ENCODE data around the gene TRIM14. TPM values are rescaled to one million over a fixed set of nuclear protein-coding genes. Genes with fewer than 3 reads are reported as not detected.
"Not testable (repeated sequence)": the region's sequence is repeated elsewhere in the genome, so short reads cannot be mapped to it uniquely, and the experiment has no call there.

TRIM14 gene
- total RNA-seq, 1 experiment from 2014 or later: 11.9 TPM

GRCh38 chr9:98021306-98022040 lies 97.5 kb downstream of the TRIM14 start:
- POLR2A ChIA-PET: no interaction called here
- CTCF ChIA-PET: interaction anchor here (0.7 to 1.0 kb wide), 2 partner anchors 13 to 99 kb away, joined by 3 read pairs; partner anchors contain the start of gene TRMO
- H3K4me3 Mint-ChIP-seq: no peak overlapping the region
- H3K27ac Mint-ChIP-seq: peak overlapping the region; percentile 16
- ATAC-seq (no peak), DNase-seq (ENCODE audit: low spot score) (no peak)
- no peaks in the 10 kb centered on the region for H3K9me3 Mint-ChIP-seq
- H3K36me3 Mint-ChIP-seq: peaks cover 17% of the 10 kb centered on the region
- TF ChIP-seq CBFB (CRISPR knock-in tag; IDR thresholded peaks at IDR 0.05; ENCODE audit: low read depth) (no peak), SMAD3 (CRISPR knock-in tag; IDR thresholded peaks at IDR 0.05; ENCODE audit: borderline replicate concordance) (no peak), ZNF671 (CRISPR knock-in tag; IDR thresholded peaks at IDR 0.05) (no peak), ZNF219 (CRISPR knock-in tag; IDR thresholded peaks at IDR 0.05; ENCODE audit: borderline replicate concordance) (no peak), ESRRA (CRISPR knock-in tag; IDR thresholded peaks at IDR 0.05; ENCODE audit: borderline replicate concordance) (no peak)
- no peaks in the 10 kb centered on the region for H3K27me3 Mint-ChIP-seq (ENCODE audit: low read depth)
- H3K4me1 Mint-ChIP-seq: peaks cover 3% of the 10 kb centered on the region; the same call in 1 of the 2 replicates

GRCh38 chr9:98020476-98021145 lies 98.4 kb downstream of the TRIM14 start:
- peaks cover 24% of the 10 kb centered on the region for H3K36me3 Mint-ChIP-seq
- H3K4me3 Mint-ChIP-seq: no peak overlapping the region
- no peak for DNase-seq (ENCODE audit: low spot score)
- no peaks in the 10 kb centered on the region for H3K27me3 Mint-ChIP-seq (ENCODE audit: low read depth)
- H3K4me1 Mint-ChIP-seq: no peaks in the 10 kb centered on the region
- CTCF ChIA-PET: interaction anchor here (0.7 to 1.0 kb wide), 3 partner anchors 14 to 98 kb away, joined by 3 read pairs; partner anchors contain the start of gene TRMO
- TF ChIP-seq ZNF396 (CRISPR knock-in tag; IDR thresholded peaks at IDR 0.05; ENCODE audit: borderline replicate concordance) (no peak), NR3C1 (CRISPR knock-in tag; conservative IDR thresholded peaks at IDR 0.05; ENCODE audit: low read depth) (no peak), RORB (CRISPR knock-in tag; IDR thresholded peaks at IDR 0.05) (no peak), FOXP4 (CRISPR knock-in tag; IDR thresholded peaks at IDR 0.05) (no peak), ZNF423 (CRISPR knock-in tag; IDR thresholded peaks at IDR 0.05) (no peak), PREB (CRISPR knock-in tag; IDR thresholded peaks at IDR 0.05; ENCODE audit: borderline replicate concordance) (no peak)
- H3K9me3 Mint-ChIP-seq: no peaks in the 10 kb centered on the region
- no peak overlapping the region for H3K27ac Mint-ChIP-seq
- POLR2A ChIA-PET: no interaction called here
- no peak for ATAC-seq

DNA sequence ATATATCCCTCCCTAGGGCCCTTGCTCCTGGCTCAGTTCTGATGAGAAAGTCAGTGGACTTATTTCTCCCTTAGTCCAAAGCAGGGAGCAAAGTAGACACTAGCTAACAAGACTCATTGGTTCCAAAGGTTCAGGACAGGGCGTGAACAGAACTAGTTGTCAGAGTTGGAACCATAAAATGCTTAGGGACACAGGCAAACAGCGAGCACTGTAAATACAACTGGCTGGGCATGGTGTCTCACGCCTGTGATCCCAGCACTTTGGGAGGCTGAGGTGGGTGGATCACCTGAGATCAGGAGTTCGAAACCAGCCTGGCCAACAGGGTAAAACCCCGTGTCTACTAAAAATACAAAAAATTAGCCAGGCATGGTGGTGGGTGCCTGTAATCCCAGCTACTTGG lies 99.2 kb downstream of the TRIM14 start:
- H3K4me1 Mint-ChIP-seq; H3K27ac Mint-ChIP-seq; ATAC-seq; POLR2A ChIA-PET; H3K27me3 Mint-ChIP-seq (ENCODE audit: low read depth); DNase-seq (ENCODE audit: low spot score); H3K9me3 Mint-ChIP-seq; H3K4me3 Mint-ChIP-seq: not testable (repeated sequence)
- peaks cover 31% of the 10 kb centered on the region for H3K36me3 Mint-ChIP-seq
- CTCF ChIA-PET: interaction anchor here (0.9 to 1.4 kb wide), 2 partner anchors 15 to 54 kb away, joined by 3 read pairs; no protein-coding TSS in a partner anchor

Other genes starting within 250 kb of the TRIM14 start
- 3.3 to 4.6 TPM (median 3.9 TPM) in 3 replicates for gene TRMO, start 196.7 kb downstream of the TRIM14 start, total RNA-seq (2021)
- 0.11 to 0.14 TPM (median 0.11 TPM) in 3 replicates for gene HEMGN, start 181.1 kb downstream of the TRIM14 start, total RNA-seq (2021)
- 149 to 156 TPM (median 150 TPM) in 3 replicates for gene ANP32B, start 135.9 kb downstream of the TRIM14 start, total RNA-seq (2021)
- gene NANS, start 62.5 kb downstream of the TRIM14 start, total RNA-seq (2021): 57.9 to 66.7 TPM (median 61.3 TPM) in 3 replicates
- 32.5 to 37.0 TPM (median 35.9 TPM) in 3 replicates for gene CORO2A, start 73.4 kb upstream of the TRIM14 start, total RNA-seq (2021)
- gene TBC1D2, start 136.4 kb upstream of the TRIM14 start, total RNA-seq (2021): 10.6 to 11.4 TPM (median 11.1 TPM) in 3 replicates

All from WTC11 (cell line).